ENCODE measurements around the gene TMEM271. TPM values are rescaled to one million over a fixed set of nuclear protein-coding genes. Genes with fewer than 3 reads are reported as not detected.

The TMEM271 gene
- total RNA-seq, 1 donor from 2014 or later: not detected

DNA sequence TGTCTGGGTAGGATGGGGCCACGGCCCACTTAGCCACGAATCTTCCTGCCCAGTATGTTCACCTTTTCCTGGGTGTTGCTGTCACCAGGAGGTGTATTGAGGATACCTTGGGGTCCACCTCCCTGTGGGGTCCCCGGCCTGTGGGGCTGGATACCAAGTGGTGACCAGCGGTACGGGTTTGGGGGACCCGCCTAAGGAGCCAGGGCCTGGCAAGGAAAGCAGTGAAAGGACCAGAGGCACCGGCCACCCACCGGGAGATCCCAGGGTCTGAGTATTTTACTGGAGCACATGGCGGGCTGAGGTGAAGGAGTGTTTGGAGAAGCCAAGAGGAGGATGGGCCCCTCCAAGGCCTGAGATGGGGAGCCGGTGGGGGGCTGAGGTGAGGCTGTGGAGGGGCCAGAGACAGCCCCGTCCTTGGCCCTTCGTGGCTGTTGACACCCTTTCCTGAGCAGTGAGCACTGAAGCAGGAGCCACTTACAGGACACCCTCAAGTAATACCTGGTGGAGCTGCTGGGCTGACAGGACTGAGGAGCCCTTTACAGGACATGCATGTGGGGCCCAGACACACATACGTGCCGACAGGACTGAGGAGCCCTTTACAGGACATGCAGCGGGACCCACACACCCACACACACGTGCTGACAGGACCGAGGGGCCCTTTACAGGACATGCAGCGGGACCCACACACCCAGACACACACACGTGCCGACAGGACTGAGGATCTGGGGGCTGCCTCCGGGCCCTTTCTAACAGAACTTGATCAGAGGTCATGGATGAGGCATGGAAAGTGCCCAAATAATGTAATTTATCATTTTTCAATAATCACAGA lies 38.4 kb downstream of the TMEM271 start:
- Histone ChIP-seq H3K27me3 (ENCODE audit: control insufficient read depth, insufficient read depth, low read length) (no peaks in the 10 kb centered on the region), H3K4me3 (ENCODE audit: low read depth, low read length) (no peak overlapping the region), H3K36me3 (ENCODE audit: control insufficient read depth, insufficient read depth, low read length) (no peaks in the 10 kb centered on the region)
- no peak for DNase-seq (ENCODE audit: low read depth)
- TF ChIP-seq, protein P1, sequence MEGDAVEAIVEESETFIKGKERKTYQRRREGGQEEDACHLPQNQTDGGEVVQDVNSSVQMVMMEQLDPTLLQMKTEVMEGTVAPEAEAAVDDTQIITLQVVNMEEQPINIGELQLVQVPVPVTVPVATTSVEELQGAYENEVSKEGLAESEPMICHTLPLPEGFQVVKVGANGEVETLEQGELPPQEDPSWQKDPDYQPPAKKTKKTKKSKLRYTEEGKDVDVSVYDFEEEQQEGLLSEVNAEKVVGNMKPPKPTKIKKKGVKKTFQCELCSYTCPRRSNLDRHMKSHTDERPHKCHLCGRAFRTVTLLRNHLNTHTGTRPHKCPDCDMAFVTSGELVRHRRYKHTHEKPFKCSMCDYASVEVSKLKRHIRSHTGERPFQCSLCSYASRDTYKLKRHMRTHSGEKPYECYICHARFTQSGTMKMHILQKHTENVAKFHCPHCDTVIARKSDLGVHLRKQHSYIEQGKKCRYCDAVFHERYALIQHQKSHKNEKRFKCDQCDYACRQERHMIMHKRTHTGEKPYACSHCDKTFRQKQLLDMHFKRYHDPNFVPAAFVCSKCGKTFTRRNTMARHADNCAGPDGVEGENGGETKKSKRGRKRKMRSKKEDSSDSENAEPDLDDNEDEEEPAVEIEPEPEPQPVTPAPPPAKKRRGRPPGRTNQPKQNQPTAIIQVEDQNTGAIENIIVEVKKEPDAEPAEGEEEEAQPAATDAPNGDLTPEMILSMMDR (IDR thresholded peaks at IDR 0.05; ENCODE audit: insufficient read depth, low read length, poor library complexity, severe bottlenecking): no peak

- no peak for DNase-seq (ENCODE audit: low read depth)
- H3K36me3 ChIP-seq (ENCODE audit: control insufficient read depth, insufficient read depth, low read length): no peaks in the 10 kb centered on the region
- H3K27me3 ChIP-seq (ENCODE audit: control insufficient read depth, insufficient read depth, low read length): no peaks in the 10 kb centered on the region
- TF ChIP-seq, protein P1 (IDR thresholded peaks at IDR 0.05; ENCODE audit: insufficient read depth, low read length, poor library complexity, severe bottlenecking): no peak
- H3K4me3 ChIP-seq (ENCODE audit: low read depth, low read length): no peak overlapping the region
Measured at GRCh38 chr4:536351-536972, 39.6 kb downstream of the TMEM271 start.

DNA sequence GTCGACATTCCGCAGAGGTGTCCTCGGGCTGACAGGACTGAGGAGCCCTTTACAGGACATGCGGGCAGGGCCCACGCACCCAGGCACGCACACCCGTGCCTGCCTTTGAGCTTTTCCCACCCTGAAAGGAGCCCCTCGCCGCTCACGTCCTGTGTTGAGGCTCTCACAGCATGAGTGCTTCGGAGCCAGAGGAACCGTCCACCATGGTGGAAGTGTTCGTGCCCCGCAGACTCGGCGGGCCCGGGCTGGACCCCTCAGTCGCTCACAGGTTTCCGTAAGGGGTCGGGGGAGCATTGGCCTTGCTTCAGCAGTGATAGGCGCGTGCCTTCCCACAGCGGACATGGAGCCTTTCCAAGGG lies 40.2 kb downstream of the TMEM271 start:
- TF ChIP-seq, protein P1 (IDR thresholded peaks at IDR 0.05; ENCODE audit: insufficient read depth, low read length, poor library complexity, severe bottlenecking): no peak
- H3K36me3 ChIP-seq (ENCODE audit: control insufficient read depth, insufficient read depth, low read length): no peaks in the 10 kb centered on the region

DNA sequence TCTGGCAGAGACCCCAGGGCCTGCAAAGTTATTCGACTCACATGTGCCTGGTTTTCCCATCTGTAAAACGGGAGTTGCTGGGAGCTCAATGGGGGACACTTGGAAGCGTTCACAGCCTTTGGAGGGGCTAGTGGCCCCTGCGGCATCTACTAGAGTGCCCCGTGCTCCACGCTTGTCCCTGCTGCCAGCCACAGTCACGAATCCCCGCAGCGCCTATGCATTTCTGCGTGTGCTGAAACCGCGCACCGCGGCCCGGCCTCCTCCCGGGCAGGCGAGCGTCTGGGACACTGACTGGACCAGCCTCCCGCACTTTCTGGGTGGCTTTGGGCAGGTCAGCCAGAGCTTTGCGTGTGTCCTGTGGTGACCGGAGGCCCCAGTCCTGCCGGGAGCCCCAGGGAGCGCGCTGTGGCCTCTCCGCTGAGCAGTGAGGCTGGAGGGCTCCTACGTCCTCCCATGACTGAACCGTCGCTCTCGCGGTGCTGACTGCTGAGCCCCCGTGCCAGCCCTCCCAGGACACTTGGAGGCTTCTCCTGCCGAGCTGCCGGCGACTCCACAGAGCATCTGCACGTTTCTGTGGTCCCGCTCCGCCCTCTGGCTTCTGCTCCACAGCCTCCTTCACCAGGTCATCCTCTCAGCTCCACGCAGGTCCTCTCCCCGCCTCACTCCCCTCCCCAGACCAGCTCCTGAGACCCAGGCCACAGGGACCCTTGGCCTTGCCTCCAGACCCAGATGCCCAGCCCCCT lies 40.7 kb downstream of the TMEM271 start:
- H3K27me3 ChIP-seq (ENCODE audit: control insufficient read depth, insufficient read depth, low read length): no peaks in the 10 kb centered on the region
- TF ChIP-seq, protein P1 (IDR thresholded peaks at IDR 0.05; ENCODE audit: insufficient read depth, low read length, poor library complexity, severe bottlenecking): no peak
- no peak overlapping the region for H3K4me3 ChIP-seq (ENCODE audit: low read depth, low read length)
- no peaks in the 10 kb centered on the region for H3K36me3 ChIP-seq (ENCODE audit: control insufficient read depth, insufficient read depth, low read length)
- DNase-seq (ENCODE audit: low read depth): no peak

More for the DNA sequence above, 40.2 kb downstream of the TMEM271 start:
- no peak overlapping the region for H3K4me3 ChIP-seq (ENCODE audit: low read depth, low read length)
- H3K27me3 ChIP-seq (ENCODE audit: control insufficient read depth, insufficient read depth, low read length): no peaks in the 10 kb centered on the region
- no peak for DNase-seq (ENCODE audit: low read depth)

GRCh38 chr4:534576-535151 lies 41.4 kb downstream of the TMEM271 start:
- no peaks in the 10 kb centered on the region for H3K27me3 ChIP-seq (ENCODE audit: control insufficient read depth, insufficient read depth, low read length)

More at GRCh38 chr4:534576-535151, 41.4 kb downstream of the TMEM271 start:
- no peaks in the 10 kb centered on the region for H3K36me3 ChIP-seq (ENCODE audit: control insufficient read depth, insufficient read depth, low read length)
- TF ChIP-seq, protein P1 (IDR thresholded peaks at IDR 0.05; ENCODE audit: insufficient read depth, low read length, poor library complexity, severe bottlenecking): no peak
- H3K4me3 ChIP-seq (ENCODE audit: low read depth, low read length): no peak overlapping the region
- no peak for DNase-seq (ENCODE audit: low read depth)
